A673 (cell line): ENCODE results near the gene TSPEAR. TPM values are rescaled to one million over a fixed set of nuclear protein-coding genes. Genes with fewer than 3 reads are reported as not detected.

Source experiments
- BruUV-seq: library from RNA; stranded (reverse); fragments of 400-500 nt; replicated peaks from 2 replicates; lab custom pipeline; 2021; lab: Mats Ljungman, UMichigan
- CTCF ChIA-PET: fragments of 300-600 bp; sonication (Branson Sonifier 250); formaldehyde crosslinking; loops from one replicate; lab custom pipeline; 2022; ENCODE audit warnings: antibody characterized with exemption; lab: Charles Lee
- POLR2A ChIA-PET: fragments of 300-600 bp; sonication (Branson Sonifier 250); formaldehyde crosslinking; loops from one replicate; lab custom pipeline; 2022; ENCODE audit warnings: antibody characterized with exemption; ENCODE audit not compliant: low non-redundant PET; lab: Charles Lee
- DNase-seq: peaks from one replicate; pipeline ENCODE4 v3.0.0-alpha.2; 2015; ENCODE audit warnings: low spot score
- H3K27ac ChIP-seq: fragments of 200-600 bp; sonication (generic); 2 replicates; pipeline ENCODE4 v1.5.1; 2016; ENCODE audit warnings: mixed run types, low read depth, mild to moderate bottlenecking, mixed read lengths, antibody characterized with exemption, low read length; ENCODE audit not compliant: poor library complexity, severe bottlenecking
- H3K27me3 ChIP-seq: fragments of 200-600 bp; sonication (generic); replicated peaks from 2 replicates; pipeline ENCODE4 v1.6.1; 2017; ENCODE audit warnings: mixed run types, low read depth, mild to moderate bottlenecking, mixed read lengths, antibody characterized with exemption, low read length; ENCODE audit not compliant: insufficient read depth, poor library complexity
- H3K36me3 ChIP-seq: fragments of 200-600 bp; sonication (generic); 2 replicates; pipeline ENCODE4 v1.6.1; 2016; ENCODE audit warnings: mixed run types, mild to moderate bottlenecking, mixed read lengths, antibody characterized with exemption, low read length; ENCODE audit not compliant: insufficient read depth, poor library complexity, severe bottlenecking
- H3K4me1 ChIP-seq: fragments of 200-600 bp; sonication (generic); 2 replicates; pipeline ENCODE4 v1.6.1; 2017; ENCODE audit warnings: mixed run types, mild to moderate bottlenecking, mixed read lengths, antibody characterized with exemption, low read length; ENCODE audit not compliant: insufficient read depth, poor library complexity, severe bottlenecking
- H3K4me3 ChIP-seq: fragments of 200-600 bp; sonication (generic); 2 replicates; pipeline ENCODE4 v1.5.1; 2016; ENCODE audit warnings: low read depth, mixed run types, mild to moderate bottlenecking, mixed read lengths, low read length; ENCODE audit not compliant: poor library complexity, severe bottlenecking
- H3K9me3 ChIP-seq: fragments of 200-600 bp; sonication (generic); 2 replicates; pipeline ENCODE4 v1.6.1; 2016; ENCODE audit warnings: mixed run types, low read depth, mild to moderate bottlenecking, mixed read lengths, antibody characterized with exemption, low read length; ENCODE audit not compliant: poor library complexity, severe bottlenecking
- CTCF ChIP-seq: fragments of 300-800, 200-600 bp; sonication (generic); conservative IDR thresholded peaks from 2 replicates; pipeline ENCODE4 v1.5.1; 2017; ENCODE audit warnings: low read depth, mild to moderate bottlenecking, antibody characterized with exemption, low read length, moderate library complexity, mixed read lengths
- EZH2 ChIP-seq: fragments of 200-600 bp; sonication (generic); IDR thresholded peaks from 2 replicates; pipeline ENCODE4 v1.6.1; 2017; ENCODE audit warnings: borderline replicate concordance, low read depth, mild to moderate bottlenecking, mixed read lengths, antibody characterized with exemption, low read length; ENCODE audit not compliant: poor library complexity, severe bottlenecking
- intact Hi-C: fragments of 100-400 bp; cut with micrococcal nuclease; formaldehyde crosslinking; loops from one replicate; pipeline ENCODE4 v1.10.0; 2022; ENCODE audit not compliant: unreplicated experiment
- total RNA-seq: library from RNA; stranded (reverse); gene quantifications from 2 replicates; pipeline ENCODE4 v1.2.3, GENCODE V29; 2021

TSPEAR gene
- total RNA-seq, 1 experiment from 2014 or later, result 8.3 TPM

- DNase-seq, result no peak
Observed at GRCh38 chr21:44644878-44645277, 66.5 kb downstream of the TSPEAR start.

GRCh38 chr21:44643741-44644310, 67.5 kb downstream of the TSPEAR start:
- H3K27me3 ChIP-seq, result no peaks in the 10 kb centered on the region
- no peak for TF ChIP-seq EZH2
- TF ChIP-seq CTCF, result no peak
- CTCF ChIA-PET, result no interaction called here
- BruUV-seq, result no TSS peak
- POLR2A ChIA-PET, result no interaction called here
- DNase-seq, result no peak
- peaks cover 16% of the 10 kb centered on the region for H3K9me3 ChIP-seq
- H3K4me3 ChIP-seq, result no peak overlapping the region
- H3K27ac ChIP-seq, result no peak overlapping the region
- intact Hi-C loops, result no loop called here
- no peaks in the 10 kb centered on the region for H3K4me1 ChIP-seq
- no peaks in the 10 kb centered on the region for H3K36me3 ChIP-seq

More at GRCh38 chr21:44644878-44645277, 66.5 kb downstream of the TSPEAR start:
- Histone ChIP-seq H3K4me1 (no peaks in the 10 kb centered on the region), H3K27me3 (no peaks in the 10 kb centered on the region), H3K36me3 (no peaks in the 10 kb centered on the region), H3K27ac (no peak overlapping the region), H3K4me3 (no peak overlapping the region), H3K9me3 (peaks cover 16% of the 10 kb centered on the region)
- POLR2A ChIA-PET, result interaction anchor here (0.7 kb wide), 1 partner anchor 1023 kb away, joined by 6 read pairs; no protein-coding TSS in a partner anchor
- TF ChIP-seq CTCF (no peak), EZH2 (no peak)
- no TSS peak for BruUV-seq
- intact Hi-C loops, result no loop called here
- CTCF ChIA-PET, result no interaction called here

- Histone ChIP-seq H3K4me3 (no peak overlapping the region), H3K4me1 (no peaks in the 10 kb centered on the region), H3K36me3 (no peaks in the 10 kb centered on the region), H3K27me3 (no peaks in the 10 kb centered on the region), H3K9me3 (peaks cover 16% of the 10 kb centered on the region), H3K27ac (no peak overlapping the region)
- intact Hi-C loops, result no loop called here
- no peak for DNase-seq
- BruUV-seq, result no TSS peak
- TF ChIP-seq CTCF, result no peak
- no peak for TF ChIP-seq EZH2
- CTCF ChIA-PET, result no interaction called here
- POLR2A ChIA-PET, result no interaction called here
Observed at GRCh38 chr21:44640761-44641160, 70.6 kb downstream of the TSPEAR start.
